GM12878 (cell line): Measurements from ENCODE around the gene QSOX2.

Experiments
- CTCF ChIP-seq, 3 experiments: IDR thresholded peaks in 2 of 3; conservative IDR thresholded peaks in 1 of 3; 2 replicates each; pipeline ENCODE4 v1.5.1; 2011; ENCODE audit warnings: low read depth in 3 of 3, low read length in 3 of 3, mild to moderate bottlenecking in 3 of 3, control low read depth in 2 of 3, moderate library complexity in 2 of 3, inconsistent platforms in 1 of 3, mixed read lengths in 1 of 3; ENCODE audit not compliant: control insufficient read depth in 2 of 3, insufficient read depth in 1 of 3; ENCODE audit errors: extremely low read depth in 1 of 3
- MTA3 ChIP-seq: IDR thresholded peaks from 2 replicates; pipeline ENCODE4 v1.6.1; 2012; ENCODE audit warnings: low read length, inconsistent platforms, borderline replicate concordance
- REST ChIP-seq: IDR thresholded peaks from 2 replicates; pipeline ENCODE4 v1.6.1; 2012; ENCODE audit warnings: mild to moderate bottlenecking, low read depth, low read length
- USF2 ChIP-seq: IDR thresholded peaks from 2 replicates; pipeline ENCODE4 v1.6.1; 2011; ENCODE audit warnings: low read depth, low read length, improper control_type of control experiment, borderline replicate concordance

- peak; percentile 25 to 43 (median 36); a peak in 5 of 6 replicates for TF ChIP-seq CTCF (IDR thresholded peaks at IDR 0.05 in 2 of 3, conservative IDR thresholded peaks at IDR 0.05 in 1 of 3; ENCODE audit: control insufficient read depth in 2 of 3, extremely low read depth in 1 of 3, insufficient read depth in 1 of 3, low read depth in 3 of 3, low read length in 3 of 3)
- TF ChIP-seq REST = no peak
- TF ChIP-seq MTA3 = no peak
- no peak for TF ChIP-seq USF2
Measured at GRCh38 chr9:136242918-136243525, 2.6 kb downstream of the QSOX2 start.
